ENCODE data around the gene OLFM1.
"Not testable (repeated sequence)": the region's sequence is repeated elsewhere in the genome, so short reads cannot be mapped to it uniquely, and the experiment has no call there.

OLFM1 gene

GRCh38 chr9:135156525-135157510 lies 69.3 kb downstream of the OLFM1 start:
- no peak for DNase-seq

- DNase-seq, result no peak
These were observed 70.5 kb downstream of the OLFM1 start for GRCh38 chr9:135157856-135158563.

- no peak for DNase-seq
These were observed 71.1 kb downstream of the OLFM1 start for GRCh38 chr9:135158564-135158937.

GRCh38 chr9:135159801-135160200 lies 72.3 kb downstream of the OLFM1 start:
- no peak for DNase-seq

- DNase-seq, result no peak
These were observed 73.4 kb downstream of the OLFM1 start for GRCh38 chr9:135160862-135161261.

- not testable (repeated sequence) for DNase-seq
These were observed 75.1 kb downstream of the OLFM1 start for GRCh38 chr9:135162599-135162998.

GRCh38 chr9:135163023-135163780 lies 75.7 kb downstream of the OLFM1 start:
- no peak for DNase-seq

- no peak for DNase-seq
These were observed 76.6 kb downstream of the OLFM1 start for GRCh38 chr9:135164036-135164435.

GRCh38 chr9:135165003-135165711 lies 77.7 kb downstream of the OLFM1 start:
- DNase-seq, result no peak

- DNase-seq, result no peak
These were observed 78.5 kb downstream of the OLFM1 start for GRCh38 chr9:135165756-135166519.

GRCh38 chr9:135166565-135166964 lies 79.1 kb downstream of the OLFM1 start:
- no peak for DNase-seq

- DNase-seq, result no peak
These were observed 79.9 kb downstream of the OLFM1 start for GRCh38 chr9:135167356-135167755.

GRCh38 chr9:135167849-135168655 lies 80.6 kb downstream of the OLFM1 start:
- no peak for DNase-seq

- no peak for DNase-seq
These were observed 82.3 kb downstream of the OLFM1 start for GRCh38 chr9:135169709-135170226.

- no peak for DNase-seq
These were observed 83.1 kb downstream of the OLFM1 start for GRCh38 chr9:135170535-135170934.

Measured in CD4-positive, alpha-beta T cell treated with Interferon gamma for 1 hour (primary cell).